ENCODE results near the gene ZMAT5. TPM values are rescaled to one million over a fixed set of nuclear protein-coding genes. Genes with fewer than 3 reads are reported as not detected.

The ZMAT5 gene
- total and polyA plus RNA-seq, 10 donors = 15.1 to 27.0 (median 19.9) TPM

DNA sequence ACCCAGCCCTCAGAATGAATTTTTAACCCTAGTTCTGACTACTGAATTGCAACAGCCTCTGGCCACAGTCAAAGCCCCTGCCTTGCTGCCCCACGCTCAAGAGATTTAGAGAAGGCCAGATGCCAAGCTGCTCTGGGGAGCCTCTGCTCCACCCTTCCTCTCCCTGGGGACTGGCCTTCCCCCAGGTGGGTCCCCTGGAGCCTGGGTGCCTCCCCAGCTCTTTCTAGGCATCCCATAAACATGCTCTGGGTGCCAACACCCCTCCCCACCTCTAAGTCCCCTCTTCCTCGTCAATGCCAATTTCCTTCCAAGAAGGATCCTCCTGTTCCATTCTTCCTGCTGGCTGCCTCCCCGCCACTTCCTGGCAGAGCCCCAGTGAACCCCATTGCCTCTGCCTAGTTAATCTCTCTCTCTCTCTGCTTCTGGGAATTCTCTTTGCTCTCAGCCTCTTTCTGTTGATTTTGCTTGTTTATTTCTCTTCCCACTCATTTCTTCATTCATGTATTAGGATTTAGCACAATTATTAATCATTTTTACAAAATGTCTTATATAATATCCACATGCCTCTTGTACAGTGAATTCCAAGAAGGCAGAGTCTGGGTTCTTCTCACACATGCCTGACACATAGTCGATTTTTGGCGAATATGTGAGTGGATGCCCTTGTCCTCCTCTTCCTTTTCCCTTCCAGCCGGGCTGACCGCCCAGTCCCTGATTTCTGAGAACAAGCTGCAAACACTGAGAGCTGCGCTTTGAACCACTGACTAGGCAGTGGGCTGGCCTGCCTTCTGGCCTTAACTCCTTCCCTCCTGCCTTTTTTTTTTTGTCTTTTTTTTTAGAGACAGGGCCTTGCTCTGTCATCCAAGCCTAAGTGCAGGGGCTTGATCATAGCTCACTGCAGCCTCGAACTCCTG is 17.9 kb upstream of the ZMAT5 start:
- peak in 2 of 3 donors; percentile 45 to 49 for TF ChIP-seq POLR2AphosphoS5 (IDR thresholded peaks at IDR 0.05)
- TF ChIP-seq, protein P1, sequence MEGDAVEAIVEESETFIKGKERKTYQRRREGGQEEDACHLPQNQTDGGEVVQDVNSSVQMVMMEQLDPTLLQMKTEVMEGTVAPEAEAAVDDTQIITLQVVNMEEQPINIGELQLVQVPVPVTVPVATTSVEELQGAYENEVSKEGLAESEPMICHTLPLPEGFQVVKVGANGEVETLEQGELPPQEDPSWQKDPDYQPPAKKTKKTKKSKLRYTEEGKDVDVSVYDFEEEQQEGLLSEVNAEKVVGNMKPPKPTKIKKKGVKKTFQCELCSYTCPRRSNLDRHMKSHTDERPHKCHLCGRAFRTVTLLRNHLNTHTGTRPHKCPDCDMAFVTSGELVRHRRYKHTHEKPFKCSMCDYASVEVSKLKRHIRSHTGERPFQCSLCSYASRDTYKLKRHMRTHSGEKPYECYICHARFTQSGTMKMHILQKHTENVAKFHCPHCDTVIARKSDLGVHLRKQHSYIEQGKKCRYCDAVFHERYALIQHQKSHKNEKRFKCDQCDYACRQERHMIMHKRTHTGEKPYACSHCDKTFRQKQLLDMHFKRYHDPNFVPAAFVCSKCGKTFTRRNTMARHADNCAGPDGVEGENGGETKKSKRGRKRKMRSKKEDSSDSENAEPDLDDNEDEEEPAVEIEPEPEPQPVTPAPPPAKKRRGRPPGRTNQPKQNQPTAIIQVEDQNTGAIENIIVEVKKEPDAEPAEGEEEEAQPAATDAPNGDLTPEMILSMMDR (IDR thresholded peaks at IDR 0.05 in 8 of 11, conservative IDR thresholded peaks at IDR 0.05 in 3 of 11) = no peak
- H3K4me3 ChIP-seq = no peak overlapping the region
- peaks cover 0 to 34% (median 22%) of the 10 kb centered on the region in 6 donors for H3K36me3 ChIP-seq
- peak overlapping the region; percentile 36 to 87 (median 79) for H3K27ac ChIP-seq
- intact Hi-C loops (cut with DNase I; ENCODE audit: low total_unique reads) = no loop called here
- no peaks in the 10 kb centered on the region for H3K27me3 ChIP-seq (replicated peaks in 1 of 7)
- H3K9me3 ChIP-seq = no peaks in the 10 kb centered on the region
- WGBS, 5 donors = 46 to 62% (median 62%) methylated on average over 9 of the region's 9 CpGs
- H3K4me1 ChIP-seq = peaks cover 6 to 91% (median 51%) of the 10 kb centered on the region in 6 donors
- DNase-seq = no peak

DNA sequence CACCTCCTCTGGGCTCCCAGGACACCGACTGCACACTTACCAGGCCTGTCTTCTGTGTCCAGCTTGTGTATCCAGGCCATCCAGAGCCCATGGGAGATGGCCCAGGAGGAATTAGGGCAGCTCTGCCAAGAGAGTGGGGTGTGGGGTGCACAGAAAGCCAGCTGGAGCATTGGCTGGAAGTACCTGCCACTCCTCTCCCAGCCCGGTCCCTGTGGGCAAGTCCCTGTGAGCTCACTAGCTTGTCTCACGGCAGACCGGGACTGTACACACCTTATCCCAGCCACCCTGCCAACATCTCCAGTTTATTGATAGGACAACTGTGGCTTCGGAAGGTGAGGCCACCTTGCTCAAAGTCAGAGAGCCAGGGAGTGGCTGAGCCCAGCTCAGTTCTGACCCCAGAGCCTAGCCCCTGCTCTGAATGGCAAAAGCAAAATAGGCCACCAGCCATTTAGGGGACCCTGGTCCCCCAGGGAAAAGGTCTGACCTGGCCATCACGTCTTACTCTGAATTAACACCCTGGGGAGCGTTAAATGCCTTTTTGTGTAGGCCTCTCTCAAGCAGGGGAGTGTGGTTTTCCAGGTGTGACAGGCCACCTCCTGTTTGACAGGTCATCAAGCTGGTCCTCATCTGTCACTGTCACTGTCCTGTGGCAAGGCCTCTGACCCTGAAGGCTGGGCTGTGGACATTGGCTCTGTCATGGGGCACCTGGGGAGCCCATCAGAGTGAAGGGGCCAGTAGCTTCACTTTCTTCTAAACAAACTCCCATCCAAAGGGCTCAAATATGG is 15.4 kb upstream of the ZMAT5 start:
- H3K4me3 ChIP-seq = no peak overlapping the region
- no peak for TF ChIP-seq POLR2AphosphoS5 (IDR thresholded peaks at IDR 0.05)
- no peak for TF ChIP-seq POLR2A (IDR thresholded peaks at IDR 0.05)
- TF ChIP-seq, protein P1 (IDR thresholded peaks at IDR 0.05 in 8 of 11, conservative IDR thresholded peaks at IDR 0.05 in 3 of 11) = no peak
- peaks cover 0 to 10% (median 0%) of the 10 kb centered on the region in 6 donors for H3K36me3 ChIP-seq
- H3K4me1 ChIP-seq = peaks cover 10 to 81% (median 52%) of the 10 kb centered on the region in 6 donors
- no peak for DNase-seq
- WGBS, 5 donors = 69 to 81% (median 73%) methylated on average over 3 to 7 of the region's 7 CpGs
- H3K9me3 ChIP-seq = no peaks in the 10 kb centered on the region
- no peaks in the 10 kb centered on the region for H3K27me3 ChIP-seq (replicated peaks in 1 of 7)
- intact Hi-C loops (cut with DNase I; ENCODE audit: low total_unique reads) = no loop called here
- H3K27ac ChIP-seq = peak overlapping the region; percentile 27 to 84 (median 55)

DNA sequence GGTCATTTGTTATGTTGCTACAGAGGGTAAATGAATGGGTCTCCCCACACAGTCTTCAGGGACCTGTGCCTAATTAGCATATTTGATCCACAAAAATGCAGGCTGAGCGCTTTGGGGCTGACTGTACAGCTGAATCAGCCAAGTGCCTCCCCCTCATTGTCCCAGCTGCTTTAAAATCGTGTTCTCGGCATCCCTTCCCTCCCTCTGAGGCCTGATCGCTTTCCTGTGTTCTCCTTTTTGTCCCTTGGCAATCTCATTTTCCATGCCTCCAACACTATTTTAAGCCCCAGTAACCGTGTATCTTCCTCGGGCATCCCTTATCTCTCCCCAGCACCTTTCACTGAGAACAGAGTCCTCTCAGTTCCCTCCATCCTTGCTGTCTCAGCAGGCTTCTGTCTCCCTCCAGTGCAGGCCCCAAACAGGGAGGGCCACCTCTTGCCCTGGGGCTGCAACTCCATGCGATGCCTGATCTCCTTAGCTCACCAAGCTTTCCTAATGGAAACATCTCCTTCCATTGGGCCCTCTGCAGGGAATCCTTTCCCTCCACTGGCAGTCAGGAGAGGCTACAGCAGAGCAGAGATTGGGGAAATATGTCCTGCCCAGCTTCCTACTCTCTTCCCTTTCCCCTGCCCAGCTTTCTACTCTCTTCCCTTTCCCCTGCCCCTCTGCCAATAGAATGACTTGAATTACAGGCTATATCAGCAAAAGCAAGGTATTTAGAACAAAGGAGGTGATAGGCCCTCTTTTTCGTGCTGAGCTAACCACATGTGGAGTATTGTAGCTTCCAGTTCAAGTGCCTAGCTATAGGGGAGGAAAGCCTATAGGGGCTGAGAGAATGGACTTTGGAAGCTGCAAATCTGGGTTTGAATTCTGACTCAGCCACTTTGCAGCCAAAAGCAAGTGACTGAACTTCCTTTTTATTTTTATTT is 14.2 kb upstream of the ZMAT5 start:
- peak overlapping the region; percentile 27 to 84 (median 55) for H3K27ac ChIP-seq
- no peak for DNase-seq
- intact Hi-C loops (cut with DNase I; ENCODE audit: low total_unique reads) = no loop called here
- no peaks in the 10 kb centered on the region for H3K36me3 ChIP-seq
- H3K4me3 ChIP-seq = no peak overlapping the region
- TF ChIP-seq POLR2A (IDR thresholded peaks at IDR 0.05) (no peak), POLR2AphosphoS5 (IDR thresholded peaks at IDR 0.05) (peak in 1 of 3 donors; percentile 34)
- TF ChIP-seq, protein P1 (IDR thresholded peaks at IDR 0.05 in 8 of 11, conservative IDR thresholded peaks at IDR 0.05 in 3 of 11) = no peak
- WGBS, 5 donors = 47 to 66% (median 64%) methylated on average over 8 of the region's 8 CpGs
- no peaks in the 10 kb centered on the region for H3K9me3 ChIP-seq
- H3K27me3 ChIP-seq (replicated peaks in 1 of 7) = no peaks in the 10 kb centered on the region
- H3K4me1 ChIP-seq = peaks cover 10 to 70% (median 48%) of the 10 kb centered on the region in 6 donors
